Muscle of arm (tissue), 12 donors: Measurements from ENCODE around the gene FAM53B. TPM values are rescaled to one million over a fixed set of nuclear protein-coding genes. Genes with fewer than 3 reads are reported as not detected.

ENCODE experiments used
- DNase-seq: peaks from one replicate; pipeline ENCODE4 v3.0.0-alpha.2; 2013
- polyA plus RNA-seq, 12 donors: library from polyadenylated mRNA; unstranded; fragments of 120-200 nt; gene quantifications; one replicate each; pipeline ENCODE4 v1.2.1, GENCODE V29; 2013; ENCODE audit not compliant: insufficient read length in 12 of 12

Gene FAM53B
- polyA plus RNA-seq, 12 donors = 18.3 to 30.3 (median 21.7) TPM; not detected in 1

GRCh38 chr10:124728830-124729661 lies 15.1 kb downstream of the FAM53B start:
- DNase-seq = no peak

GRCh38 chr10:124728071-124728829 lies 15.9 kb downstream of the FAM53B start:
- DNase-seq = no peak

DNA sequence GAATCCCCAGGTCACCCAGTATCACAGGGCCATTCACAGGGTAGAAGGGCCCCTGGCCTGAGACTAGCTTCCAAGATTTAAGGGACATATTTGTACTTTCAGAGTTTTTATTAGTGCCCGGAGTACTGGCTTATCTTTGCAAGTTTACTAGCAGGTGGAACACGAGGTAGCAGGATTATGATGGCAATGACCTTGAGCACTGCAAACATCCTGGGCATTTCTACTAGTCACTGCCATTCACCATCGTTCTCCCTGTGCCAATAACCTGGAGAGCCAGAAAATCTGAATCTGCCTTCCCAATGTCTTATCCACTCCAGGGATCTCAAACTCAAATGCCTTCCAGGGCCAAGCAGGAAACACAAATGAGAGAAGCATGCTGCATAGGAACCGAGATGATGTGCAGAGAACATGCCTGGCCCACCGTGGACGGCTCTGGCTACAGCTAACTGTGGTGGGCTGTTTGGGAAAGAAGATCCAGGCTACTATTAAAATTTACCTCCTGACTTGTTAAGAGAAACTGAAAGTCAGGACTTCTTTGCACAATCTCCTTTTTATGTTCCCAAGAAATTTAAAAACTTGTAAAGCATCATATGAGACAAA lies 16.7 kb downstream of the FAM53B start:
- no peak for DNase-seq

- no peak for DNase-seq
Observed at GRCh38 chr10:124725791-124726190, 18.4 kb downstream of the FAM53B start.

- DNase-seq = no peak
Observed at GRCh38 chr10:124725171-124725631, 19.0 kb downstream of the FAM53B start.

DNA sequence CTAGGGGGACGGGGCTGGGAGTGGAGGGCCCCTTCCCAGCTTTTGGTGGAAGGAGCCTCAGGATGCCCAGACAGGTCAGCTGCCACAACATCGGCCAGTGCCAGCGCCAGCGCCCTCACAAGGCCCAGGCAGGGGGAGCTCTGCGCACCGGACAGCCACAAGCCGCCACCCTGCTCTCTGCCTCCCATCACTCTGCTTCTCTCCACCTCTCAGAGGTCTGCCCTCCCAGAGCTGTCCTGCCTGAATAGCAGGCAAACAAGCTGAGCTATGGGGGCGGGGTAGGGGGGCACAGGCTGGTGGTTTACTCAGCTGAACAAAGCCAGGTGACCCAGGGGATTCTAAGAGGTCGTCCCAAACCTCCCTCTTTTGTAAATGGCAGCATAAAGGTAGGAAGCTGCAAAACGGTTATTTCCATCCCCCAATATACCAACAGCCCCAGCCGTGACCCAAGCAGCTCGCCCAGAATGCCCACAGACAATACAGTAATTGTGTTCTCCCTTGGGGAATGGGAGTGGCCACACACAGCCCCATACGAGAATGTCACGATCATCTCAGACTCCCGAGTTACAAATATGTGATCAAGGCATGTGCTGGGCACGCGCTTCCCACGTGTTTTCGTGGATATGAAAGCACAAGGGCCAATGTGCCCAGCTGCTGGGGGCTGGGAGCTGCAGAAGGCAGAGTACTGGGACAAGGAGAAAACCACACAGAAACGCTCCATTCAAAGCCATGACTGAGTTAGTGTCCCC lies 19.7 kb downstream of the FAM53B start:
- no peak for DNase-seq

DNA sequence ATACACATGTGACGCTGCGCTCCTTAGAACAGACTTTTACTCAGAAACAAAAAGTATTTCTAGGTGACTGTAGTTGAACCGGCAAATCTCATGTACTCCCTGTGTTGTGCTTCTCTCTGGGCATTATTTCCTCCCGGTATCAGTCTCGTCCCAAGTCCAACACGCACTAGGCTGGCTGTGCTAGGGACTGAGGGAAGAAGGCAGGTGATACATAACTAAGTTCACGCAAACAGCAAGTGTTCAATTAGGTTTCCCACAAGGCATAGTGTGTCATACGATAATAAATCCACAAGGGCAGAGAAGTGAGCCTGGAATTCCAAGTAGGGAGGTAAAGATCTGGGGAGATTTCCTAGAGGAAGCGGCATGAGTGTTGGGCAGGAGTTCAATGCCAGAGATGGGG lies 20.4 kb downstream of the FAM53B start:
- no peak for DNase-seq

- no peak for DNase-seq
Observed at GRCh38 chr10:124722798-124723783, 21.1 kb downstream of the FAM53B start.

DNA sequence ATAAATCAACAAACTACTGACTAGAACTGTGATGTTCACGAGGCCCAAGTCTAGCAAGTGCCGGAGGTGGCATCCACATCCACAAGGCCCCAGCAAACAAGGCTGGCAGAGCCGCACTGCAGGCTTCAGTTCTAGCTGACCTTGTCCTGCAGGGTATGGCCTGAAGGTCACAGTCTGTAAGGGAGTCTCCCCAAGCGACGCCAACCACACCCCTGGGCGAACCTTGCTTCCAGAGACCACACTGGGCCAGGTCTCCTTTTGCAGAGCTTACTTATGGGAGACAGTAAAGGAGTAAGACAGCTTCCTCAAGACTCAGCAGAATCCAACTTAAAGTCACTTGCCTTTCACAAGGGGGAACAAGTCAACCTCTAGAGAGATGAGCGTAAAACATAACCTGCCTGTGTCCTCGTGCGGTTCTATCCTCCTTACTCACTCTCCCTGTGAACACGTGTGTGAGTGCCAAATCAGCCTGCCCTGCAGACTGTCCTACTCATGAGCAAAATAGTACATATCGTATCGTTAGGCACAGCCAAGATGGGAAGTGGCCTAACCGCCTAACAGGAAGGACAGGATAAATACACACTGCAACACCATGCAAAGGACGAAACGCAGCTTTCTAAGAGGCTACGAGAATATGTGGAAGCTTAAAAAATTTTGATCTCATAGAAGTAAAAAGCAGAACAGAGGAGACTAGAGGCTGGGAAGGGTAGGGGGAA lies 22.7 kb downstream of the FAM53B start:
- no peak for DNase-seq

- DNase-seq = peak; percentile 82
Observed at GRCh38 chr10:124719213-124719851, 24.8 kb downstream of the FAM53B start.

GRCh38 chr10:124717911-124718741 lies 26.1 kb downstream of the FAM53B start:
- DNase-seq = no peak

DNA sequence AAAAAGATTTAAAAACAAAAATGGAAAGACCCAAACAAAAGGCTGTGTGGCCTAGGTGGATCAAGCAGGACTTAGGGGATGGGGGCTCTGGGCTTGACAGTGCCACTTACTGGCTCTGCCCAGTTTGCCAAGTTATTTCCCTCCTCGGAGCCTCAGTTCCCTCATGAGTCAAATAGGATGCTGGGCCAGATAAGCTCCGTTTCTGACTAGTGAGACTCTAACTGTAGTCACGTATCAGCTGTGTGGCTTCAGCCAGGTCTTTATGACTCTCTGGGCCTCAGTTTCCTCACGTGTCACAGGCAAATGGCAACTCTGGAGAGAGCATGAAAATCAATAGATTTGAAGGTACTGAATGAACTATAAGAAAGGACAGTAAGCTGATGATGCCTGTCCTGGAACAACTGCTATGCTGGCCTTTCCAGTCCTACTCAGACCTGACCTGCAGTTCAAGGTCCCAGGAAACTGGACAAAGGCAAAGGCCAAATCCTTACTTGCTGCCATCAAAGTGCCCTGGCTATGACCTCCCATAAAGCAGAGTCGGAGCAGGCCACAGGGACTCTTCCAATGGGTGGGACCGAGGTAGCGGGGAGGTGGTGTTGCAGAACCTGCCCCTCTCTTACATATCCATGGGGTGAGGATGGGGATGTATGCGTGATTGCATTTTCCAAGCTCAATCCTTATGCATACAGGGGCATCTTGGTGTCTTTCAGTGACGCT lies 27.0 kb downstream of the FAM53B start:
- no peak for DNase-seq

GRCh38 chr10:124716369-124716768 lies 27.8 kb downstream of the FAM53B start:
- no peak for DNase-seq

DNA sequence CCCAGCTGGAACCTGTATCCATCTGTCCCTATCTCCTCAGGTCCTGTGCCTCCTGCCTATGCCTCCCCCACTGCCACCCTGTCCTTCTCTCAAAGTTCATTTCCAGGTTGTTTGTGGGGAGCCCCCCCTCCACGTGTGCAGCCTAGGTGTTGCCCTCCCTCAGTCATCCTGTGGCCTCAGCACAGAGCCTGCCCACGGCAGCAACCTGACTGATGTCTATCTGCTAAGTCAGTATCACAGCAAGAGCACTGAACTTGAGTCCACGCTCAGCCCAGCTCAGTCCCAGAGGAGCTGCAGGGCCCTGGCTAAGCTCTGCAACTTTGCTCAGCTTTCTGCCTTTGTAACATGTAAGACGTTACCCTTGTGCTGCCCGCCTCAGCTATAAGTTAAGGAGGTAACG lies 28.7 kb downstream of the FAM53B start:
- DNase-seq = no peak

- DNase-seq = no peak
Observed at GRCh38 chr10:124713679-124714255, 30.4 kb downstream of the FAM53B start.

GRCh38 chr10:124712704-124713407 lies 31.3 kb downstream of the FAM53B start:
- DNase-seq = no peak

DNA sequence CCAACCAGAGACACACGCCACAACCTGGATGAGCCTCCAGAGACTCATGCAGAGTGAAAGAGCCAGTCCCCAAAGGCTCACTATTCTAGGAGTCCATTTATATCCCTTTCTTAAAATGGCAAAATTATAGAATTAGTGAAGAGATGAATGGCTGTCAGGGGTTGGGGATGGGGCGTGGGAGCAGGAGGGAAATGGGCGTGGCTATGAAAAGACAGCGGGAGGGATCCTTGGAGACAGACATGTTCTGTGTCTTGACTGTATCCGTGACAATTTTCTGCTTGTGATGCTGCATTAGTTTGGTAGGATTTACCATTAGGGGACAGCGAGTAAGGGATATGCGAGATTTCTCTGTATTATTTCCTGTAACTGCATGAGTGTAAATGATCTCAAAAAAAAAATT lies 33.0 kb downstream of the FAM53B start:
- DNase-seq = no peak
